ENCODE data around the gene PALM.

DNA sequence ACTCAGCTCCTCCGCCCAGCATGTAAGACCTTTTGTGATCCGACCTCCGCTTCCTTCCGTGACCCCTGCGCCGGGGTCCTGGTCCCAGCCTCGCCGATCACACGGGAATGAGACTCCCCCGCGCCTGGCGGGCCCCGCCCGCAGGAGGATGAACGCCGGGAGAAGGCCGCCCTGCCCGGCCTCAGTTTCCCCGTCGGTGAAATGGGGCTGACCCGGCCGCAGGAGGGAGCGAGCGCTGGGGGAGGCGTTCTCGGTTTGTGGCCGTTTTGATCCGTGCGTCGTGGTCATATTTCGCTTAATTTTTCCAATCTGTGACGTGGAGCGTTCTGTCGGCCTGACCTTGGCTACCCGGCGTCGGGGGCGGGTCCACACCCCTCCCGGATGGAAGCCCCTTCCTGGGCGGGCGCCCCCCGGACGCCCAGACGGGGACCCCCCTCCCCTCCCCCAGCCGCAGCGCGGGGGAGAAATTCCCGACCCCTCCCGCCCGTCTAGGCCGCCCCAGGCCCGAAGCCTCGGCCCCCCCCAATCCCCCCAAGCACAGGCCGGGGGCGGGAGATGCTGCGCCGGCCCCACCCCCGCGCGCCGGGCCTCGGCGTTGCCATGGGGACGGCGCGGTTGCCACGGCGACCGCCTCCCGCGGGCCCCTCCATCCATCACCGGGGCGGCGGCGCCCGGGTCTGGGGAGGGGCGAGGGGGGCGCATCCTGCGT, 11.1 kb downstream of the PALM start:
- TF ChIP-seq, protein P1, sequence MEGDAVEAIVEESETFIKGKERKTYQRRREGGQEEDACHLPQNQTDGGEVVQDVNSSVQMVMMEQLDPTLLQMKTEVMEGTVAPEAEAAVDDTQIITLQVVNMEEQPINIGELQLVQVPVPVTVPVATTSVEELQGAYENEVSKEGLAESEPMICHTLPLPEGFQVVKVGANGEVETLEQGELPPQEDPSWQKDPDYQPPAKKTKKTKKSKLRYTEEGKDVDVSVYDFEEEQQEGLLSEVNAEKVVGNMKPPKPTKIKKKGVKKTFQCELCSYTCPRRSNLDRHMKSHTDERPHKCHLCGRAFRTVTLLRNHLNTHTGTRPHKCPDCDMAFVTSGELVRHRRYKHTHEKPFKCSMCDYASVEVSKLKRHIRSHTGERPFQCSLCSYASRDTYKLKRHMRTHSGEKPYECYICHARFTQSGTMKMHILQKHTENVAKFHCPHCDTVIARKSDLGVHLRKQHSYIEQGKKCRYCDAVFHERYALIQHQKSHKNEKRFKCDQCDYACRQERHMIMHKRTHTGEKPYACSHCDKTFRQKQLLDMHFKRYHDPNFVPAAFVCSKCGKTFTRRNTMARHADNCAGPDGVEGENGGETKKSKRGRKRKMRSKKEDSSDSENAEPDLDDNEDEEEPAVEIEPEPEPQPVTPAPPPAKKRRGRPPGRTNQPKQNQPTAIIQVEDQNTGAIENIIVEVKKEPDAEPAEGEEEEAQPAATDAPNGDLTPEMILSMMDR (IDR thresholded peaks at IDR 0.05; ENCODE audit: poor library complexity), result no peak
- TF ChIP-seq EZH2 (IDR thresholded peaks at IDR 0.05; ENCODE audit: borderline replicate concordance), result no peak
